ENCODE data around the gene SORBS1.

GRCh38 chr10:95467162-95467599, 94.0 kb downstream of the SORBS1 start:
- TF ChIP-seq EP300 (IDR thresholded peaks at IDR 0.05), result no peak
- TF ChIP-seq POLR2A (IDR thresholded peaks at IDR 0.05), result no peak
- no peak for TF ChIP-seq CTCF (IDR thresholded peaks at IDR 0.05)
- TF ChIP-seq POLR2AphosphoS5 (IDR thresholded peaks at IDR 0.05), result peak in 2 of 3 donors; percentile 30 to 35

Measured in suprapubic skin (tissue), 4 donors.